Suppressor macrophage (primary cell): Measurements from ENCODE around the gene OR4A5.
"Not testable (repeated sequence)": the region's sequence is repeated elsewhere in the genome, so short reads cannot be mapped to it uniquely, and the experiment has no call there.

Experiments
- DNase-seq, 4 experiments: peaks; one replicate each; pipeline ENCODE4 v3.0.0-alpha.2; 2020 to 2022
- total RNA-seq, 17 experiments: gene quantifications; one replicate each; lab custom pipeline; 2026; ENCODE audit warnings: mixed read lengths in 6 of 17, inconsistent platforms in 3 of 17; lab: John Stamatoyannopoulos, UW

Gene OR4A5
- 0 to 0.44 (median 0) reads per million in 17 experiments for total RNA-seq

- DNase-seq: not testable (repeated sequence)
Measured at GRCh38 chr11:54706532-54706931, at the start of gene OR4A5. Gene OR4A5 (plus strand): TSS chr11:54706832. CDS start chr11:54706885, 53 bp downstream.

DNA sequence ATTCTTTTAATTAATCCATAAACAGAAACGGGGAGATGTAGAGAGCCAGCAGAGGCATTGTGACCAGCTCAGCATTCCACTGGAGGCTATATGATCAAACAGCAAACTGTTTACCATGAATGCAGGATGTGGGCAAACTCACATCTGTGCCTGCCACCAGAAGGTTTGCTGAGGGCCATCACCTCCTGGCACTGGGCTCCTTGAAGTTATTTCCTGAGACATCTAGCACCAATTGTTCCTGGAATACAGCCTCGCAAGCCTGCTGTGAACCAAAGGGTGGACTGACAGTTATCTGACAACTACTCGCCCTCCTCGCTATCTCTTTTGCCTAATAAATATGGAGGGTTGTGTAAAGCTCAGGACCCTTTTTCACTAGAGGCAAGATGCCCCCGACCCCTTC lies 13.5 kb downstream of the OR4A5 start:
- not testable (repeated sequence) for DNase-seq
